ENCODE results near the gene NELL2. TPM values are rescaled to one million over a fixed set of nuclear protein-coding genes. Genes with fewer than 3 reads are reported as not detected.

The NELL2 gene
- total RNA-seq, 2 donors from 2014 or later: 5.8 to 7.2 TPM

GRCh38 chr12:44774815-44775411 lies 101.2 kb downstream of the NELL2 start:
- H3K27me3 ChIP-seq (replicated peaks; ENCODE audit: insufficient read depth): no peaks in the 10 kb centered on the region
- intact Hi-C loops (cut with DNase I): no loop called here
- H3K4me1 ChIP-seq (replicated peaks): no peaks in the 10 kb centered on the region
- no peak for DNase-seq (ENCODE audit: low spot score)
- no peak overlapping the region for H3K27ac ChIP-seq
- H3K9me3 ChIP-seq: no peaks in the 10 kb centered on the region
- 80% methylated on average over 11 of the region's 11 CpGs for WGBS
- H3K36me3 ChIP-seq: no peaks in the 10 kb centered on the region
- TF ChIP-seq CTCF (IDR thresholded peaks at IDR 0.05): peak in 1 of 4 experiments; percentile 27
- TF ChIP-seq POLR2AphosphoS5 (IDR thresholded peaks at IDR 0.05): no peak
- H3K4me3 ChIP-seq: no peak overlapping the region

DNA sequence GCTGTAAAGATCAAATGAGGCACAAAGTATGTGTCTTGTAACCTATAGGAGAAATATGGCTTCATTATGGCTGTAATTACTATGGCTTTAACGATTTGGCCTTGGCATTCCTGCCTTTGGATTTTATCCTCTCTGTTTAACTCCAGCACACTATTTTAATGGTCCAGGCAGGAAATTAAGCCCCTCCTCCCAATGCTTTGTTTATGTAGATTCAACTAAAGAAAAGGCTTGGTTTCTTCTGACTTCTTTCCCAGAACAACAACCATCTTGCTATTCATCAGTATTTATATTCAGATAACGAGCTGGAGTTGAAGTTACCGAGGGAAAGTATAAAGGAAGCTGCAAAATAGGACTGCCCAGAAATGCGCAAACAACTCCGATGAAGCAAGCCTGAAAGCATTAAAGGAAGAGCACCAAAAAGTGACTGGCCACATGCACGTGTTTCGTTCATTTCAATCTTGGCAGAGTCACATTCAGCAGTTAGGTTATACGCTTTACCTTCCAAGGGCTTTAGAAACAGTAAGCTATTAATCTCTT lies 104.6 kb downstream of the NELL2 start:
- intact Hi-C loops (cut with DNase I): no loop called here
- Histone ChIP-seq H3K27me3 (replicated peaks; ENCODE audit: insufficient read depth) (no peaks in the 10 kb centered on the region), H3K36me3 (no peaks in the 10 kb centered on the region), H3K9me3 (no peaks in the 10 kb centered on the region), H3K27ac (no peak overlapping the region), H3K4me1 (replicated peaks) (no peaks in the 10 kb centered on the region), H3K4me3 (no peak overlapping the region)
- WGBS: 59% methylated on average over 8 of the region's 8 CpGs
- TF ChIP-seq POLR2A (IDR thresholded peaks at IDR 0.05) (no peak), POLR2AphosphoS5 (IDR thresholded peaks at IDR 0.05) (no peak), CTCF (IDR thresholded peaks at IDR 0.05) (no peak)
- no peak for DNase-seq (ENCODE audit: low spot score)

- no peaks in the 10 kb centered on the region for H3K27me3 ChIP-seq (replicated peaks; ENCODE audit: insufficient read depth)
- H3K9me3 ChIP-seq: no peaks in the 10 kb centered on the region
- no peak for DNase-seq (ENCODE audit: low spot score)
- H3K4me1 ChIP-seq (replicated peaks): no peaks in the 10 kb centered on the region
- intact Hi-C loops (cut with DNase I): no loop called here
- TF ChIP-seq POLR2AphosphoS5 (IDR thresholded peaks at IDR 0.05) (no peak), CTCF (IDR thresholded peaks at IDR 0.05) (no peak), POLR2A (IDR thresholded peaks at IDR 0.05) (no peak)
- no peaks in the 10 kb centered on the region for H3K36me3 ChIP-seq
- H3K4me3 ChIP-seq: no peak overlapping the region
- 93% methylated on average over 3 of the region's 3 CpGs for WGBS
- no peak overlapping the region for H3K27ac ChIP-seq
These were observed 110.3 kb downstream of the NELL2 start for GRCh38 chr12:44765796-44766195.

GRCh38 chr12:44763021-44763420 lies 113.1 kb downstream of the NELL2 start:
- 39% methylated on average over 3 of the region's 3 CpGs for WGBS
- Histone ChIP-seq H3K36me3 (no peaks in the 10 kb centered on the region), H3K27ac (no peak overlapping the region), H3K4me1 (replicated peaks) (no peaks in the 10 kb centered on the region), H3K27me3 (replicated peaks; ENCODE audit: insufficient read depth) (no peaks in the 10 kb centered on the region), H3K9me3 (no peaks in the 10 kb centered on the region), H3K4me3 (no peak overlapping the region)
- no peak for DNase-seq (ENCODE audit: low spot score)
- intact Hi-C loops (cut with DNase I): no loop called here
- no peak for TF ChIP-seq POLR2A (IDR thresholded peaks at IDR 0.05)
- no peak for TF ChIP-seq POLR2AphosphoS5 (IDR thresholded peaks at IDR 0.05)
- TF ChIP-seq CTCF (IDR thresholded peaks at IDR 0.05): no peak

DNA sequence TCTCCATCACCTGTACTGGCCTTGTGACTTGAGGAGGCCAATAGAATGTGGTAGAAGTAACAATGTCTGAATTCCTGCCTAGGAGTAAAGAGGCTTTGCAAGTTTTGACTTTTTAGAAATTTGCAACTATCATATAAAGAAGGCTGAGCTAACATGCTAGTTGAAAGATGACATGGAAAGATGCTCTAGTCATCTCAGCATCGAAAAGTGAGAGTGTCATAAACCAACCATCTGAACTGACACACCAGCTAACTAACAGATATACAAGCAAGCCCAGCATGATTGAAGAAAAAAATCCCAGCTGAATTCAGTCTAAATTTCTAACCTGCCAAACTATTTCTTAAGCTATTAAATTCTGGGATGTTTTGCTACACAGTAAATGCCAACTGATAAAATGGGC lies 116.8 kb downstream of the NELL2 start:
- WGBS: 96% methylated on average over 1 of the region's 1 CpG
- intact Hi-C loops (cut with DNase I): no loop called here
- DNase-seq (ENCODE audit: low spot score): no peak
- TF ChIP-seq POLR2A (IDR thresholded peaks at IDR 0.05) (no peak), POLR2AphosphoS5 (IDR thresholded peaks at IDR 0.05) (no peak), CTCF (IDR thresholded peaks at IDR 0.05) (no peak)
- H3K36me3 ChIP-seq: no peaks in the 10 kb centered on the region
- H3K27ac ChIP-seq: no peak overlapping the region
- no peaks in the 10 kb centered on the region for H3K9me3 ChIP-seq
- no peak overlapping the region for H3K4me3 ChIP-seq
- H3K4me1 ChIP-seq (replicated peaks): no peaks in the 10 kb centered on the region
- H3K27me3 ChIP-seq (replicated peaks; ENCODE audit: insufficient read depth): no peaks in the 10 kb centered on the region
